ENCODE measurements around the gene METTL25.

METTL25 gene

GRCh38 chr12:82412246-82412645 is 53.9 kb downstream of the METTL25 start:
- Histone ChIP-seq H3K9ac (ENCODE audit: low read length) (no peak overlapping the region), H3K27ac (ENCODE audit: low read depth, low read length) (no peak overlapping the region), H4K20me1 (ENCODE audit: low read depth, low read length) (no peaks in the 10 kb centered on the region), H2AFZ (ENCODE audit: low read depth, low read length, severe bottlenecking) (no peak overlapping the region), H3K9me3 (ENCODE audit: insufficient read depth, low read length) (no peaks in the 10 kb centered on the region), H3K9me2 (replicated peaks; ENCODE audit: insufficient read depth, low read length) (no peaks in the 10 kb centered on the region), H3K27me3 (ENCODE audit: low read length) (no peaks in the 10 kb centered on the region), H3K79me2 (ENCODE audit: insufficient read depth, low read length) (no peaks in the 10 kb centered on the region), H3K4me2 (ENCODE audit: low read depth, low read length, poor library complexity, severe bottlenecking) (no peak overlapping the region), H3K4me3 (ENCODE audit: insufficient read depth, low read length, poor library complexity, severe bottlenecking) (no peak overlapping the region), H3K36me3 (ENCODE audit: low read length) (no peaks in the 10 kb centered on the region), H3F3A (ENCODE audit: insufficient read depth) (no peaks in the 10 kb centered on the region)
- TF ChIP-seq, protein P1, sequence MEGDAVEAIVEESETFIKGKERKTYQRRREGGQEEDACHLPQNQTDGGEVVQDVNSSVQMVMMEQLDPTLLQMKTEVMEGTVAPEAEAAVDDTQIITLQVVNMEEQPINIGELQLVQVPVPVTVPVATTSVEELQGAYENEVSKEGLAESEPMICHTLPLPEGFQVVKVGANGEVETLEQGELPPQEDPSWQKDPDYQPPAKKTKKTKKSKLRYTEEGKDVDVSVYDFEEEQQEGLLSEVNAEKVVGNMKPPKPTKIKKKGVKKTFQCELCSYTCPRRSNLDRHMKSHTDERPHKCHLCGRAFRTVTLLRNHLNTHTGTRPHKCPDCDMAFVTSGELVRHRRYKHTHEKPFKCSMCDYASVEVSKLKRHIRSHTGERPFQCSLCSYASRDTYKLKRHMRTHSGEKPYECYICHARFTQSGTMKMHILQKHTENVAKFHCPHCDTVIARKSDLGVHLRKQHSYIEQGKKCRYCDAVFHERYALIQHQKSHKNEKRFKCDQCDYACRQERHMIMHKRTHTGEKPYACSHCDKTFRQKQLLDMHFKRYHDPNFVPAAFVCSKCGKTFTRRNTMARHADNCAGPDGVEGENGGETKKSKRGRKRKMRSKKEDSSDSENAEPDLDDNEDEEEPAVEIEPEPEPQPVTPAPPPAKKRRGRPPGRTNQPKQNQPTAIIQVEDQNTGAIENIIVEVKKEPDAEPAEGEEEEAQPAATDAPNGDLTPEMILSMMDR (IDR thresholded peaks at IDR 0.05; ENCODE audit: insufficient read depth, low read length, poor library complexity, severe bottlenecking) = no peak
- no peak for TF ChIP-seq EZH2phosphoT487 (conservative IDR thresholded peaks at IDR 0.05; ENCODE audit: low read length)

- Histone ChIP-seq H3K4me2 (ENCODE audit: low read depth, low read length, poor library complexity, severe bottlenecking) (no peak overlapping the region), H2AFZ (ENCODE audit: low read depth, low read length, severe bottlenecking) (no peak overlapping the region), H4K20me1 (ENCODE audit: low read depth, low read length) (no peaks in the 10 kb centered on the region), H3K4me3 (ENCODE audit: insufficient read depth, low read length, poor library complexity, severe bottlenecking) (no peak overlapping the region), H3K9me3 (ENCODE audit: insufficient read depth, low read length) (no peaks in the 10 kb centered on the region), H3K79me2 (ENCODE audit: insufficient read depth, low read length) (no peaks in the 10 kb centered on the region), H3K27ac (ENCODE audit: low read depth, low read length) (no peak overlapping the region), H3K36me3 (ENCODE audit: low read length) (no peaks in the 10 kb centered on the region), H3F3A (ENCODE audit: insufficient read depth) (no peaks in the 10 kb centered on the region), H3K27me3 (ENCODE audit: low read length) (no peaks in the 10 kb centered on the region), H3K9ac (ENCODE audit: low read length) (no peak overlapping the region), H3K9me2 (replicated peaks; ENCODE audit: insufficient read depth, low read length) (no peaks in the 10 kb centered on the region)
- TF ChIP-seq, protein P1 (IDR thresholded peaks at IDR 0.05; ENCODE audit: insufficient read depth, low read length, poor library complexity, severe bottlenecking) = no peak
- no peak for TF ChIP-seq EZH2phosphoT487 (conservative IDR thresholded peaks at IDR 0.05; ENCODE audit: low read length)
Observed at GRCh38 chr12:82414044-82414443, 55.7 kb downstream of the METTL25 start.

DNA sequence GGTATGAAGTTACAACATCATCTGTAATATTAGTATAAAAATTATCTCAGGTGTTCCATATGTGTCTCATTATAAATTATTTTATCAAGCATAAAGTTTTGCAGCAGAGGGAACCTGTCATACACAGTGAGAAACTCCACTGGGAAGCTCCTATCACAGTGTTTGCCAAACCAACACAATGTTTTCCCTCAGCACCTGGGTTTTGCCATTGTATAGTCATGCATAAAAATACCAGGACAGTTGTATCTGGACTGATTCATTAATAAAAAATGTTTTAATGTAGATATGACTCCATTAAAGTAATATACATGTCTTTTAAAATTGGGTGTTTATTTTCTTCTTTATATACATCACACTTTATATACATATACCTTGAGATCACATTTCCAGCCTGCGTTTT is 56.6 kb downstream of the METTL25 start:
- TF ChIP-seq EZH2phosphoT487 (conservative IDR thresholded peaks at IDR 0.05; ENCODE audit: low read length) = no peak
- TF ChIP-seq, protein P1 (IDR thresholded peaks at IDR 0.05; ENCODE audit: insufficient read depth, low read length, poor library complexity, severe bottlenecking) = no peak
- Histone ChIP-seq H3K9ac (ENCODE audit: low read length) (no peak overlapping the region), H3K4me3 (ENCODE audit: insufficient read depth, low read length, poor library complexity, severe bottlenecking) (no peak overlapping the region), H3F3A (ENCODE audit: insufficient read depth) (no peaks in the 10 kb centered on the region), H3K79me2 (ENCODE audit: insufficient read depth, low read length) (no peaks in the 10 kb centered on the region), H3K4me2 (ENCODE audit: low read depth, low read length, poor library complexity, severe bottlenecking) (no peak overlapping the region), H3K27ac (ENCODE audit: low read depth, low read length) (no peak overlapping the region), H3K9me2 (replicated peaks; ENCODE audit: insufficient read depth, low read length) (no peaks in the 10 kb centered on the region), H4K20me1 (ENCODE audit: low read depth, low read length) (no peaks in the 10 kb centered on the region), H3K9me3 (ENCODE audit: insufficient read depth, low read length) (no peaks in the 10 kb centered on the region), H3K27me3 (ENCODE audit: low read length) (no peaks in the 10 kb centered on the region), H2AFZ (ENCODE audit: low read depth, low read length, severe bottlenecking) (no peak overlapping the region), H3K36me3 (ENCODE audit: low read length) (no peaks in the 10 kb centered on the region)
